ENCODE measurements around the gene RCAN3.

Gene RCAN3

GRCh38 chr1:24553931-24554330 lies 51.3 kb downstream of the RCAN3 start:
- no peak for DNase-seq

GRCh38 chr1:24554714-24555113 lies 52.1 kb downstream of the RCAN3 start:
- DNase-seq = no peak

- peak; percentile 58 for DNase-seq
Measured at GRCh38 chr1:24555591-24556413, 53.2 kb downstream of the RCAN3 start, which contains the start of gene NCMAP. TSS of gene NCMAP (plus strand) at chr1:24556087. CDS start at chr1:24595431, 39,344 bp downstream.

GRCh38 chr1:24556414-24556795 lies 53.8 kb downstream of the RCAN3 start:
- no peak for DNase-seq

- no peak for DNase-seq
Measured at GRCh38 chr1:24557220-24557619, 54.6 kb downstream of the RCAN3 start.

- no peak for DNase-seq
Measured at GRCh38 chr1:24557711-24558131, 55.1 kb downstream of the RCAN3 start.

GRCh38 chr1:24558455-24558854 lies 55.8 kb downstream of the RCAN3 start:
- DNase-seq = no peak

- peak; percentile 55 for DNase-seq
Measured at GRCh38 chr1:24558902-24559791, 56.5 kb downstream of the RCAN3 start.

GRCh38 chr1:24560361-24560760 lies 57.7 kb downstream of the RCAN3 start:
- no peak for DNase-seq

GRCh38 chr1:24562625-24563024 lies 60.0 kb downstream of the RCAN3 start:
- peak; percentile 57 for DNase-seq

GRCh38 chr1:24564695-24565094 lies 62.1 kb downstream of the RCAN3 start:
- no peak for DNase-seq

GRCh38 chr1:24566236-24566867 lies 63.7 kb downstream of the RCAN3 start:
- DNase-seq = no peak

GRCh38 chr1:24567792-24568388 lies 65.3 kb downstream of the RCAN3 start:
- DNase-seq = peak; percentile 30

- DNase-seq = no peak
Measured at GRCh38 chr1:24568475-24568874, 65.8 kb downstream of the RCAN3 start.

GRCh38 chr1:24570265-24571125 lies 67.9 kb downstream of the RCAN3 start:
- DNase-seq = no peak

GRCh38 chr1:24572301-24572700 lies 69.7 kb downstream of the RCAN3 start:
- no peak for DNase-seq

- no peak for DNase-seq
Measured at GRCh38 chr1:24575905-24576587, 73.4 kb downstream of the RCAN3 start.

- no peak for DNase-seq
Measured at GRCh38 chr1:24578846-24579245, 76.2 kb downstream of the RCAN3 start.

GRCh38 chr1:24580756-24581155 lies 78.1 kb downstream of the RCAN3 start:
- DNase-seq = no peak

GRCh38 chr1:24584171-24584647 lies 81.6 kb downstream of the RCAN3 start:
- no peak for DNase-seq

GRCh38 chr1:24586119-24586518 lies 83.5 kb downstream of the RCAN3 start:
- DNase-seq = no peak

All from NCI-H146 (cell line).